Pancreas (tissue), 10 donors: Measurements from ENCODE around the gene SIRT5. TPM values are rescaled to one million over a fixed set of nuclear protein-coding genes. Genes with fewer than 3 reads are reported as not detected.

Experiments
- ATAC-seq, 4 donors: fragments of 200-7000 bp; cut with Tn5 transposase; one replicate each; pipeline versions ENCODE4 v1.8.0 to v1.9.1; 2020; ENCODE audit warnings: mild to moderate bottlenecking in 4 of 4, moderate library complexity in 4 of 4
- DNase-seq, 6 donors: peaks; one replicate each; pipeline ENCODE4 v3.0.0-alpha.2; 2020
- FAIRE-seq: peaks from 2 replicates; lab custom pipeline; 2012; peaks lifted over from hg19 to GRCh38; lab: Jason Lieb, UNC
- H3K27ac ChIP-seq, 4 donors: fragments of 200-600 bp; sonication (generic); 1 replicate in 3 of 4; 2 replicates in 1 of 4; pipeline versions ENCODE4 v1.5.0 to v1.8.0; 2020
- H3K27me3 ChIP-seq, 4 donors: fragments of 200-600 bp; one replicate each; pipeline ENCODE4 v1.8.0; 2021
- H3K36me3 ChIP-seq, 3 donors: fragments of 200-600 bp; sonication (generic) in 1 of 3; one replicate each; pipeline versions ENCODE4 v1.5.0 to v1.8.0; 2020 to 2021
- H3K4me1 ChIP-seq, 3 donors: fragments of 200-600 bp; one replicate each; pipeline ENCODE4 v1.8.0; 2021
- H3K4me3 ChIP-seq, 4 donors: fragments of 200-600 bp; sonication (generic) in 2 of 4; one replicate each; pipeline versions ENCODE4 v1.5.0 to v1.8.0; 2020 to 2021
- H3K9me3 ChIP-seq, 4 donors: fragments of 200-600 bp; one replicate each; pipeline ENCODE4 v1.8.0; 2021
- WGBS, 2 donors: extraction: QIAGEN DNeasy Blood & Tissue Kit; methylation state at CpG; one replicate each; pipeline ENCODE4 v1.1.7; 2013; 5-methylcytosine and 5-hydroxymethylcytosine counted together
- intact Hi-C, 3 donors: fragments of 100-400 bp; cut with DNase I; formaldehyde crosslinking; loops; one replicate each; pipeline versions ENCODE4 v1.11.1 to v1.14.2; 2022
- polyA plus RNA-seq, 2 donors: library from polyadenylated mRNA; stranded (reverse); fragments of 200-250 nt; gene quantifications; one replicate each; pipeline ENCODE4 v1.2.3, GENCODE V29; 2013
- total RNA-seq, 6 donors: library from RNA; stranded (reverse); fragmentation: NEBNext Ultra II Directional in 4 of 6; extraction: Animal tissue kit (Norgen Biotek cat#: 25700) in 4 of 6; gene quantifications; one replicate each; pipeline versions ENCODE4 v1.2.1 to v1.2.4, GENCODE V29; 2021 to 2023
- TF ChIP-seq, protein P1 (sequence below), 4 donors: fragments of 200-600 bp; sonication (generic) in 3 of 4; IDR thresholded peaks; one replicate each; pipeline versions ENCODE4 v1.5.0 to v1.8.0; 2021; ENCODE audit warnings: antibody characterized with exemption in 4 of 4
- donor health status: healthy with polysubstance abuse.
- donor health status: DM: no; HTN: no; CAD: no; lungs with moderate emphysema.
- donor health status: DM: no; HTN: no; CAD: no.
- donor health status: control.
- donor health status: control.
- donor health status: Bipolar disorder and iron deficiency.
- donor health status: DM: yes; HTN: yes; CAD: no.
- donor health status: DM: no; HTN: no; CAD: no.
- donor health status: DM: no; HTN: no; CAD: no.
- donor health status: DM: yes; HTN: yes; CAD: no.

The SIRT5 gene
- total and polyA plus RNA-seq, 8 donors = 3.8 to 8.6 (median 4.9) TPM

DNA sequence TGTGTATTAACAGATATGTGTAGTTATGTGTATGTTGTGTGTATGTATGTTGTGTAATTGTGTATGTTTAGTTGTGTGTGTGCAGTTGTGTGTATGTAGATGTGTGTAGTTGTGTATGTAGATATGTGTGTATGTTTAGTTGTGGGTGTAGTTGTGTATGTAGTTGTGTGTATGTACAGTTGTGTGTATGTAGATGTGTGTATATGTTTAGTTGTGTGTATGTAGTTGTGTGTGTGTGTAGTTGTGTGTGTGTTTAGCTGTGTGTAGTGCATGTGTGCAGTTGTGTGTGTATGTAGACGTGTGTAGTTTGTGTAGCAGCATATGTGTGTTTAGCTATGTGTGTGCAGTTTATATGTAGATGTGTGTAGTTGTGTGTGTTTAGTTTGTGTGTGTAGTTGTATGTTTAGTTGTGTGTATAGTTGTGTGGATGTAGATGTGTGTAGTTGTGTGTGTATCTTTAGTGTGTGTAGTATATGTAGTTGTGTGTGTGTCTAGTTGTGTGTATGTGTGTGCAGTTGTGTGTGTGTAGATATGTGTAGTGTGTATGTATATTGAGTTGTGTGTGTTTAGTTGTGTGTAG, 16.3 kb downstream of the SIRT5 start:
- no peaks in the 10 kb centered on the region for H3K27me3 ChIP-seq
- H3K27ac ChIP-seq = no peak overlapping the region
- no peaks in the 10 kb centered on the region for H3K4me1 ChIP-seq
- ATAC-seq = no peak
- DNase-seq = no peak
- intact Hi-C loops = no loop called here
- H3K36me3 ChIP-seq = peaks cover 0 to 14% (median 0%) of the 10 kb centered on the region in 3 donors
- H3K9me3 ChIP-seq = no peaks in the 10 kb centered on the region
- no peak overlapping the region for H3K4me3 ChIP-seq
- TF ChIP-seq, protein P1, sequence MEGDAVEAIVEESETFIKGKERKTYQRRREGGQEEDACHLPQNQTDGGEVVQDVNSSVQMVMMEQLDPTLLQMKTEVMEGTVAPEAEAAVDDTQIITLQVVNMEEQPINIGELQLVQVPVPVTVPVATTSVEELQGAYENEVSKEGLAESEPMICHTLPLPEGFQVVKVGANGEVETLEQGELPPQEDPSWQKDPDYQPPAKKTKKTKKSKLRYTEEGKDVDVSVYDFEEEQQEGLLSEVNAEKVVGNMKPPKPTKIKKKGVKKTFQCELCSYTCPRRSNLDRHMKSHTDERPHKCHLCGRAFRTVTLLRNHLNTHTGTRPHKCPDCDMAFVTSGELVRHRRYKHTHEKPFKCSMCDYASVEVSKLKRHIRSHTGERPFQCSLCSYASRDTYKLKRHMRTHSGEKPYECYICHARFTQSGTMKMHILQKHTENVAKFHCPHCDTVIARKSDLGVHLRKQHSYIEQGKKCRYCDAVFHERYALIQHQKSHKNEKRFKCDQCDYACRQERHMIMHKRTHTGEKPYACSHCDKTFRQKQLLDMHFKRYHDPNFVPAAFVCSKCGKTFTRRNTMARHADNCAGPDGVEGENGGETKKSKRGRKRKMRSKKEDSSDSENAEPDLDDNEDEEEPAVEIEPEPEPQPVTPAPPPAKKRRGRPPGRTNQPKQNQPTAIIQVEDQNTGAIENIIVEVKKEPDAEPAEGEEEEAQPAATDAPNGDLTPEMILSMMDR (IDR thresholded peaks at IDR 0.05) = no peak
- 63 to 85% methylated on average over 1 of the region's 1 CpG for WGBS, 2 donors
- no peak for FAIRE-seq

DNA sequence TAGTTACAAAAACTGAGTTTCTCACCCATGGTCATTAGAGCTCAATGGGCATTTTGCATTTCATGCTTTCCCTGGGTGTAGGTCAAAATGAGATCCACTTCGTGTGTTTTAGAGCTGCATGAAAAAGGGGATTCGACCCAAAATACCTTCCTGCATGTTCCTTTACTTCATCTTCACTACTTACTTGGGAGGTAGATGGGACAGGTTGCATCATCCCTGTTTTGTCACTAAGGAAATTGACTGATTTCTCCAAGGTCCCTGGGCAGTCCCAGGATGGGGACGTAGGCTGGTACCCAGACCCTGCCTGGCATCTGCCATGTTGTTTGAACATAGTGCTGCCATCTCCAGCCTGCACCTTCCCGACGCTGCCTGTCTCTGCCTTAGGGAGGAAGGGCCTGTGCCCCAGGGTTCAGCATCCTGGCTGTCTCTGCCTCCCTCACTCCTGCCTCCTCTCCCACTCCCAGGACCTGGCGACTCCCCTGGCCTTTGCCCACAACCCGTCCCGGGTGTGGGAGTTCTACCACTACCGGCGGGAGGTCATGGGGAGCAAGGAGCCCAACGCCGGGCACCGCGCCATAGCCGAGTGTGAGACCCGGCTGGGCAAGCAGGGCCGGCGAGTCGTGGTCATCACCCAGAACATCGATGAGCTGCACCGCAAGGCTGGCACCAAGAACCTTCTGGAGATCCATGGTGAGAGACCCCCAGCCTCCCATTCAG, 17.0 kb downstream of the SIRT5 start:
- WGBS, 2 donors = 93 to 95% methylated on average over 21 of the region's 21 CpGs
- no peak for ATAC-seq

DNA sequence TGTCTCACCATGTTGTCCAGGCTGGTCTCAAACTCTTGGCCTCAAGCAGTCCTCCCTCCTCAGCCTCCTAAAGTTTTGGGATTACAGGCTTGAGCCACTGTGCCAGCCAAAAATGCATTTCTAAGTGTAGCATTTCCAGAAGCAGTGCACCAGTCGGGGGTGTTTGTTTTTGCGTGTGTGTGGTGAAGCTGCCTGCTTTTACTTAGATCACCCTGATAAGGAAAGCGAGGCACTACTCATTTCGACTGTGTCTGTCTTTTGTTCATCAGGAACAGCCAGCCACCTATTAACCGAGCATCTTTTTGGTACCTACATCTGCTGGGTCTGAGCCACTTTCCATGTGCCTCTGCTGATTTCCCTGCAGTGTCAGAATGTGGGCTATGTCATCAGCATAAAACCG, 18.7 kb downstream of the SIRT5 start:
- TF ChIP-seq, protein P1 (IDR thresholded peaks at IDR 0.05) = no peak
- Histone ChIP-seq H3K36me3 (peaks cover 0 to 9% (median under 1%) of the 10 kb centered on the region in 3 donors), H3K4me1 (no peaks in the 10 kb centered on the region), H3K27me3 (no peaks in the 10 kb centered on the region), H3K9me3 (no peaks in the 10 kb centered on the region), H3K27ac (no peak overlapping the region), H3K4me3 (no peak overlapping the region)
- DNase-seq = no peak
- FAIRE-seq = no peak
- no peak for ATAC-seq
- WGBS, 2 donors = 90% methylated on average over 6 of the region's 6 CpGs
- intact Hi-C loops = no loop called here

More for the DNA sequence above, 17.0 kb downstream of the SIRT5 start:
- H3K4me1 ChIP-seq = no peaks in the 10 kb centered on the region
- no peaks in the 10 kb centered on the region for H3K9me3 ChIP-seq
- no peaks in the 10 kb centered on the region for H3K27me3 ChIP-seq
- DNase-seq = no peak
- H3K4me3 ChIP-seq = no peak overlapping the region
- FAIRE-seq = no peak
- peaks cover 0 to 14% (median 0%) of the 10 kb centered on the region in 3 donors for H3K36me3 ChIP-seq
- no peak overlapping the region for H3K27ac ChIP-seq
- TF ChIP-seq, protein P1 (IDR thresholded peaks at IDR 0.05) = no peak
- intact Hi-C loops = no loop called here

DNA sequence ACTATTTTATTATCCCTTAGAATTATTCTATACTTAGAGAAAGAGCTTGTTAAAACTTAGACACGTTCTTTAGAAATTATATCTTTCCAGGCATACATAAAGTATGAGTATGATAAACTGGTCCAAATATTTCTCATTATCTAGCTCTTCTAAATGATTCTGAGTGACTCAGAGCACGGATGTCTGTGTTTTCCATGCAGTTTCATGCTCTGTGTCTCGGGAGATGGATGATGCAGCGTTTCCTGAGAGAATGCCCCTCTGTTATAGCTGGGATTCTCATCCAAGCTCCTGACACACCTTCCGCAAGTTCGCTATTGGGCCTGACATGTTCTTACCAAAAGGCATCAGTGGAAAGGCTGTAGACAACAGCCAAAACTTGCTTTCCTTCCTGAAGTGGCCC, 19.3 kb downstream of the SIRT5 start:
- Histone ChIP-seq H3K27me3 (no peaks in the 10 kb centered on the region), H3K4me3 (no peak overlapping the region), H3K36me3 (peaks cover 0 to 6% (median 4%) of the 10 kb centered on the region in 3 donors), H3K4me1 (no peaks in the 10 kb centered on the region), H3K9me3 (no peaks in the 10 kb centered on the region), H3K27ac (no peak overlapping the region)
- intact Hi-C loops = no loop called here
- no peak for ATAC-seq
- 90 to 93% methylated on average over 6 of the region's 6 CpGs for WGBS, 2 donors
- DNase-seq = no peak
- FAIRE-seq = no peak
- TF ChIP-seq, protein P1 (IDR thresholded peaks at IDR 0.05) = no peak

DNA sequence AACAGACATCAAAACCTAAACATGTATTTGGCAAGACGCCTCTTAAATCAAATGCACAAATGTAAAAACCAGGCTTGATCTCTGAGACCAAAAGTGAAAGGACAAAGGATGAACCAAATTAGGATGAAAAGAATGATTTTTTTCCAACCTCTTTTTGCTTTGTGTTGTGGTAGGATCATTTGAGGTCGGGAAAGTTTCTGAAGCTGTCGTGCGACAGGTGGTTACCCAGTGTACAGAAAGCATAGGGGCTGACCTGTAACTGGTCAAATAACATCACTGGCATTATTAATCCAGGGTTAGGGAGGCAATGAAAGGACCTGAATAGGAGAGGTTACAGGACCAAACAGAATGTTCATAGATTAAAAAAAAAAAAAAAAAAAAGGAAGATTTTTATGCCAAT, 22.7 kb downstream of the SIRT5 start:
- H3K4me1 ChIP-seq = no peaks in the 10 kb centered on the region
- peaks cover 0 to 6% (median 4%) of the 10 kb centered on the region in 3 donors for H3K36me3 ChIP-seq
- WGBS, 2 donors = 95 to 98% methylated on average over 4 of the region's 4 CpGs
- H3K9me3 ChIP-seq = no peaks in the 10 kb centered on the region
- H3K4me3 ChIP-seq = no peak overlapping the region
- TF ChIP-seq, protein P1 (IDR thresholded peaks at IDR 0.05) = no peak
- intact Hi-C loops = no loop called here
- H3K27me3 ChIP-seq = no peaks in the 10 kb centered on the region
- ATAC-seq (no peak), DNase-seq (no peak), FAIRE-seq (no peak)
- no peak overlapping the region for H3K27ac ChIP-seq
